Stimulated activated CD4-positive, alpha-beta T cell treated with anti-CD3 and anti-CD28 coated beads, Interleukin-15, amount 100 ng/mL, for 48 hours (primary cell): Measurements from ENCODE around the gene GLE1.
A peak's percentile ranks its signal among the peaks of the same experiment; 100 is the strongest.

Source experiments
- DNase-seq, 2 donors: peaks; one replicate each; pipeline ENCODE4 v3.0.0-alpha.2; 2020; ENCODE audit warnings: low read depth in 2 of 2

Gene GLE1

DNA sequence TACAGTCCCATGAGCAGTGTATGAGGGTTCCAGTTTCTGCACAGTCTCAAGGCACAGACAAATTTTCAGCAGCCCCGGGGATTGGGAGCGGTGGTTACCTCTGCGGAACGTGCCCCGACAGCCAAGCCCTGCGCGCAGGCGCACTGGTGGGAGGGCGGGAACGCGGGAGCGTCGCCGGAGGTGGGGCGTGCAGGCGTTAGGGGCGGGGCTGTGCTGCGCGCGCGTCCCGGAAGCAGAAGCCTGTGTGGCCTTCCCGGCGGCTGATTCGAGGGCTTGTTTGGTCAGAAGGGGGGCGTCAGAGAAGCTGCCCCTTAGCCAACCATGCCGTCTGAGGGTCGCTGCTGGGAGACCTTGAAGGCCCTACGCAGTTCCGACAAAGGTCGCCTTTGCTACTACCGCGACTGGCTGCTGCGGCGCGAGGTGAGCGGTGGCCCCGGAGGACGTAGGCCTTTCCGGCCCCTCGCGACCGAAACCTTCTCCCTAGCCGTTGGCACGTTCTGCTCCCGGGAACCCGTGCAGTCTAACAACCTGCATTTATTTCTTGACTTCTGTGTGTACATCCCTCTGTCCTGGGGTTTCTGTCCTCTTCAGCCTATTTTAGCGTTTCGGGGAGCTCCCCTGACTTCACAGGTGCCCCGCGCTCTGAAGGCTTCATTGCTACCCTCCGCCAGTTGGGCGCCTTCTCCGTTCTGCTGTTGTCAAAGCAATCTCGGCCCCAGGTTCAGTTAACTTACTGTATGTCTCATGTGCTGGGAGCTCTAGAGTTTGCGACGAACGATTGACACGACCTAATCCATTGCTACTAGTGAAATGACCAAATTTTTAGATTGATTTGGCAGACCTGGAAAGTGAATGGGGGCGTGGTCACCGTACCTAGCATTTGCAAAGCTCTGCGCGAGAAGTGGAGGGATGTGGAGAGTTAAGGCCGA lies at the start of gene GLE1:
GLE1 (plus strand) TSS at position 235 of the 929 bp plus-strand sequence; CDS start at position 322, 87 bp downstream.
- peak; percentile 90 to 95 for DNase-seq

DNA sequence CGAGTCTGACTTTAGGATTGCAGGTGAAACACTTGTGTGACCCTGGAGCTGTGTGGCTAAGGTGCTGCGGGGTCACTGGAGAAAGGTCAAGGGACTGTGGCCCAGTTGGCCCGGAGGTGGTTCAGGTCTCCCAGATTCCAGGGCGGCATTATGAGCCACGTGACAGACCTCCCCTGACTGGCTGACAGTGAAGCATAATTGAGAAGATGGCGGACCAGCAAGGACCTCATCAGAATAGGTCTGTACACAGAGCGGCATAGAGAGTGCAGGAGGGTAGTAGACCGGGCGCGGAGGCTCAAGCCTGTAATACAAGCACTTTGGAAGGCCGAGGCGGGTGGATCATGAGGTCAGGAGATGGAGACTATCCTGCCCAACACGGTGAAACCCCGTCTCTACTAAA lies 49.5 kb upstream of the GLE1 start:
- no peak for DNase-seq

- DNase-seq: peak; percentile 97 to 98
These were observed 48.5 kb upstream of the GLE1 start, which contains the start of gene ODF2 for GRCh38 chr9:128455849-128456612. Gene ODF2, plus strand, starts transcription at chr9:128456006. Its CDS starts 86 bp downstream, at chr9:128456092.

DNA sequence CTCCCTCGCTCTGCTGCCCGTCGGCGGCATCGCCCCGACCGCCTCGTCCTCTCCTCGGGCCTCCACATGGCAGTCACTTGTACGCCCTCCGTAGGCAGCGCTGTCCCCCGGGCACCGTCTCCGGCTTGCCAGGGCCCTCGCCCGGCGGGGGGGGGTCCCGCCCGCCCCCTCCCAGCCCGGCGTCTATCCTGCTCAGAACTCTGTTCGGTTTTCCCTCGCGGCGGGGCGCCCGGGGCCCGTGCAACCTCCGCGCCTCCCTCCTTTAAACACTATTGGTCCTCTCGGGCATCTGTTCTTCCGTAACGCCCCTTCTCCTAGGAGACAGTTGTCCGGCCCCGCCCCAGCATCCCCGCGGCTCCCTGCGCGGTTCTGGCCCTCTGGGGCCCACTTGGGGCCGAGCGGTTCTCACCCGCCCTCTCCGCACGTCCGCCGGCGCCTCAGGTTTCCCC lies 47.9 kb upstream of the GLE1 start:
- peak; percentile 27 to 57 for DNase-seq

DNA sequence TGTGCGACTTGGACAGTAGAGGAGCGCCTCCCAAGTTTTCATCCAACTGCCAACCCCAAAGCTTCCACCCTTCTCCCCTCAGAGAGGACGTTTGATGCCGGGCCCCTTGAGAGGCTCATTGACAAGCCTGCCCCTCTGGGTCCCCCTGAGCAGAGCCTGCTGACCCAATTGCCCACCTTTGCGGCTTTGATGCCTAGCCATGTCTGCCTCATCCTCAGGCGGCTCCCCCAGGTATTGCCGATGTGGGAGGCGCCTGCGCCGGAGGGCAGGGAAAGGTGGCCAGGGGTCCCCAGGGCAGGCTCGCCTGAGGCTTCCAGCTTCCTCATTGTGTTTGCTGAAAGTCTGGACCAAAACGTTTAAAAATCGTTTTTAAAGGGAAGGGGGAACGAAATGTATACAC lies 47.3 kb upstream of the GLE1 start:
- no peak for DNase-seq

- no peak for DNase-seq
These were observed 45.5 kb upstream of the GLE1 start for GRCh38 chr9:128459011-128459410.

GRCh38 chr9:128469070-128469469 lies 35.4 kb upstream of the GLE1 start:
- DNase-seq: no peak

GRCh38 chr9:128470560-128470959 lies 34.0 kb upstream of the GLE1 start:
- DNase-seq: no peak

GRCh38 chr9:128473104-128473503 lies 31.4 kb upstream of the GLE1 start:
- no peak for DNase-seq

DNA sequence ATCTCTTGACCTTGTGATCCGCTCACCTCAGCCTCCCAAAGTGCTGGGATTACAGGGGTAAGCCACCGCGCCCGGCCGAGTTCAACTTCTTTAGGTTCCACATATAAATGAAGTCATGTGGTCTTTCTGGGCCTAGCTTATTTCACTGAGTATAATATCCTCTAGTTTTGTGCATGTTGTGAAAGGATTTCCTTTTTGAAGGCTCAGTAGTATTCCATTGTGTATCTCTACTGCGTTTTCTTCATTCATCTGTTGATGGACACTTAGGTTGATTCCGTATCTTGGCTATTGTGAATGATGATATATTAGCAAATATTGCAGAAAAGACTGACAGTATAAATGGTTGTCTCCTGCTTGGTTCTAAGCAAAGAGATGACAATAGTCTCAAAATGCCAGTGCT lies 28.7 kb upstream of the GLE1 start:
- no peak for DNase-seq

DNA sequence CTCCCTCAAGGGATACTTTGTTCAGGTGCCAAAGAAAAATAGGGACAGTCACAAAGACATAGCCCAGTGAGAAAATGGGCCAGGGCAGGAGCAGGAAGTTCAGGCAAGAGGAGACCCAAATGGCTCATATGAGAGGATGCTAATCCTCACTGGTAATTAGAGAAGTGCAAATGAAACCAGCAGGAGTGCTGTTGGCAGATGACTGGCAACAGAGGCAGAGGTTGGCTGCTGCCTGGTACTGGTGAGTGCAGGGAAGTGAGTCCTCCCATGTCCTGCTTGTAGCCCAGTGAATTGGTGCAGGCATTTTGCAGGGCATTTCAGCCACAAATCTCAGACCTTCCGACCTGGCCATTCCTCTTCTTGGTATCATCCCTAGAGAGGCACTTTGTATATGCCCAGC lies 25.3 kb upstream of the GLE1 start:
- no peak for DNase-seq

- no peak for DNase-seq
These were observed 23.0 kb upstream of the GLE1 start for GRCh38 chr9:128481561-128481960.

- no peak for DNase-seq
These were observed 22.3 kb upstream of the GLE1 start for GRCh38 chr9:128482186-128482585.

DNA sequence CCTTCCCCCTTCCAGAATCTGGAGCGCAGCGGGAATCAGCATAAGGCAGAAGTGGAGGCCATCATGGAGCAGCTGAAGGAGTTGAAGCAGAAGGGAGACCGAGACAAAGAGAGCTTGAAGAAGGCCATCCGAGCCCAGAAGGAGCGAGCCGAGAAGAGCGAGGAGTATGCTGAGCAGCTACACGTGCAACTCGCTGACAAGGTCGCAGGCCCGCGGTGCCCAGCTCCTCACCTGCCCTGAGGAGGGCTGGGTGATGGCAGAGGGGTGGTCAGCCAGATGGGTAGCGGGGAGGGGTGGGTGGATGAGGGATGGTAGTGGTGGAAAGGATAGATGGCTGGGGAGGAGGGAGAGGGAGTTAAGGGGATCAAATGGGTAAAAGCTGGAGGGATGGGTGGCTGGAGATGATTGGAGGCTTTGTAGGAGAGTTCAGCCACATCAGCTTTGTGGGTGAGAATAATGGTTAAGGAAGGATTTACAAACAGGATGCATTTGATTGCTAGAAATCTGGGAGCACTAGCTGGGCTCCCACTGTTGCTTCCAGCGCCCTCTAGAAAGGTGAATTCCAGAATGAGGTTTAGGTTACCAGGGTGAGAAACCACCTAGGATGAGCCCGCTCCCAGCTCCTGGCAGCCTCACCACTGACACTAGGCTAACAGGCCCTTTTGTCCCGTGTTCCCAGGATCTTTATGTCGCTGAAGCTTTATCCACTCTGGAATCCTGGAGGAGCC lies 19.7 kb upstream of the GLE1 start:
- DNase-seq: no peak

DNA sequence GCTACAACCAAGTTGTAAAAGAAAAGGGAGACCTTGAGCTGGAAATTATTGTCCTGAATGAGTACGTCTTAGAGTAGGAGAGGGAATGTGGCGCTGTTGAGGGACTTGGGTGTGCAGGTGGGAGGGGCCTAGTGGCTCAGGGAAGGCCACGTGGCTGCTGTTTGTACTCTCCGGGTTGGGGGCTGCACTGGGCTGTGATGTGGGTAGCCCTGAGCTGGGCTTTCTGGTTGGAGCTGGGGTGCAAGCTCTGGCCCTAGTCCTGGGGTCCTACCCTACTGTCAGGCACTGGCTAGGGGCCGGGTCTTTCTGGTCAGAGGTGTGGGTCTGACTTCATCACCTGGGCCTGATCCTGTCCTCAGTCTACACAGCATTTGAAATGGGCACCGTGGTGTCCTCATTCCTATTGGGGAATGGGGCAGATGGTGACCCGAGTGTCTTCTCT lies 19.1 kb upstream of the GLE1 start:
- no peak for DNase-seq

GRCh38 chr9:128486201-128486600 lies 18.3 kb upstream of the GLE1 start:
- DNase-seq: no peak

- no peak for DNase-seq
These were observed 11.1 kb upstream of the GLE1 start for GRCh38 chr9:128493424-128493823.

DNA sequence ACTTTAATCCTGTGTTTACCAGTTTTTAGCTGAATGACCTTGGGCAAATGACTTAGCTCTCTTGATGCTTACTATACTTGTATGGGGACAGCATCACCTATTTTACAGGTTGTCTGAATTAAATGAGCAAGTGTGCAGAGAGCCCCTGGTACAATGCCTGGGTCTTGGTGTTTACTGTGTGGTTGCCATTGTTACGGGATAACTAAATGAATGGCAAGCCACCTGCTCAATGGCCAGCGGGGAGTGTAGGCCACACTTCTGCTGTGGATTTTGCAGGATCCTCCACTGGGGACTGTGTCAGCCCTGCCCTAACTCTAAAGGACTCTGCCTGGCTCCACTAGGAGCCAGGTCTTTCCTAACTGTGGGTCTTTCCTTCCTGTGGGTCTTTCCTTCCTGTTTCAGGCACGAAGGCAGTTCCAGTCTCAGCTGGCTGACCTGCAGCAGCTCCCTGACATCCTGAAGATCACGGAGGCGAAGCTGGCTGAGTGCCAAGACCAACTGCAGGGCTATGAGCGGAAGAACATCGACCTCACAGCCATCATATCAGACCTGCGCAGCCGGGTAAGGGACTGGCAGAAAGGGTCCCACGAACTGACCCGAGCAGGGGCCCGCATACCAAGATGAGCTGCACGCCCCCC lies 10.3 kb upstream of the GLE1 start:
- no peak for DNase-seq

GRCh38 chr9:128494746-128495129 lies 9.8 kb upstream of the GLE1 start:
- DNase-seq: no peak

DNA sequence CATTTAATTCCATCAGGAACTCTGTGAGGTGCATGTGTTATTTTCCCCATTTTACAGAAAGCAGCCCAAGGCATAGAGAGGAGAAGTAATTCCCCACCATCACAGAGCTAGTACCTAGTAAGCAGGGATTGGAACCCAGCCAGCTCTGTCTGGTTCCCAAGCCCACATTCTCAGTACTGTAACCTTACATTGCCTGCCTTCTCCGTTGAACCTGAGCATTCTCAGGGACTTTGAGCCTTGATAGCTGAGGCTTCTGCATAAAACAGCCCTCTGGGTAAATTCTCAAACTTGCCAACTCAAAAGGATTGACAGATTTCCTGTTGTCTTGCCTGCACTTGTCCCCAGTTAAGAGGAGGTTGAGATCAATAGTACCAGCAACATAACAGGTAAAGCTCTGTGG lies 9.2 kb upstream of the GLE1 start:
- DNase-seq: no peak

DNA sequence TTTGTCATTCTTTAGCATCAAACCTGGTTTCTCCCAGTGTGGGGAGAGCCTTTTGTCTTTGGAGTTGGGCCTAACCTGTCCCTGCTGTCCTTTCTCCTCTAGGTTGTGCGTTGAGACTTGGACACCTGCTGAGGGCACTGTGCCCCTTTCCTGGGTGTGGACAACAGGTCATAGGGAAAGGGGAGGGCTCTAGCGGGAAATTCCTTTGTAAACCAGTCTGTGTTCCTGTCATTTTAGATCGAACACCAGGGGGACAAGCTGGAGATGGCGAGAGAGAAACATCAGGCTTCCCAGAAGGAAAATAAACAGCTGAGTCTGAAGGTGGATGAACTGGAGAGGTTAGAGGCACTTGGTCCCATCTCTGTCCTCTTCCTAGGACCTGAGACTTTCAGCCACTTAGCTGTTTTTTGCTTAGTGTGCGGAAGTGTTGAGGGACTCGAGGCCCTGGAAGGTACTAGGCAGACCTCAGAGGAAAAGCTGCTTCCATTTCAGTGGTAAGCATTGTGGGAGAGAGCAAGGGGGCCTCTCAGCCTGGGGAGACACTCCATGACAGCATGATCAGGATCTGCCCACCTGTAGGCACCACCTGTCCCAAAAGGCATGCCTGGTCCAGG lies 8.6 kb upstream of the GLE1 start:
- no peak for DNase-seq
